NCI-H1105 treated with DMSO at 0.1 percent for 48 hours (cell line): ENCODE data around the gene NCKIPSD.
A peak's percentile ranks its signal among the peaks of the same experiment; 100 is the strongest.

ENCODE experiments used
- DNase-seq: peaks from one replicate; lab custom pipeline; 2025; lab: John Stamatoyannopoulos, UW

The NCKIPSD gene

GRCh38 chr3:48647714-48648113, 38.0 kb downstream of the NCKIPSD start:
- no peak for DNase-seq

- no peak for DNase-seq
Measured at GRCh38 chr3:48644898-48645760, 40.6 kb downstream of the NCKIPSD start.

- DNase-seq, result no peak
Measured at GRCh38 chr3:48642605-48643004, 43.1 kb downstream of the NCKIPSD start.

- no peak for DNase-seq
Measured at GRCh38 chr3:48641396-48641795, 44.3 kb downstream of the NCKIPSD start.

GRCh38 chr3:48639944-48640606, 45.6 kb downstream of the NCKIPSD start:
- DNase-seq, result no peak

GRCh38 chr3:48637305-48637704, 48.4 kb downstream of the NCKIPSD start:
- DNase-seq, result no peak

- DNase-seq, result no peak
Measured at GRCh38 chr3:48636149-48636655, 49.5 kb downstream of the NCKIPSD start.

GRCh38 chr3:48635222-48636021, 50.3 kb downstream of the NCKIPSD start, which contains the start of gene SLC26A6:
Gene SLC26A6 (minus strand): TSS chr3:48635461. CDS start chr3:48635393, 68 bp downstream.
- peak; percentile 76 for DNase-seq

- DNase-seq, result no peak
Measured at GRCh38 chr3:48634661-48635221, 51.0 kb downstream of the NCKIPSD start.

- DNase-seq, result no peak
Measured at GRCh38 chr3:48633743-48634142, 52.0 kb downstream of the NCKIPSD start.

- DNase-seq, result no peak
Measured at GRCh38 chr3:48633256-48633655, 52.5 kb downstream of the NCKIPSD start.

- DNase-seq, result no peak
Measured at GRCh38 chr3:48631516-48632448, 53.9 kb downstream of the NCKIPSD start.

GRCh38 chr3:48630833-48631232, 54.9 kb downstream of the NCKIPSD start:
- no peak for DNase-seq

GRCh38 chr3:48630407-48630806, 55.3 kb downstream of the NCKIPSD start:
- DNase-seq, result no peak

- no peak for DNase-seq
Measured at GRCh38 chr3:48629894-48630293, 55.8 kb downstream of the NCKIPSD start.

- no peak for DNase-seq
Measured at GRCh38 chr3:48628277-48629017, 57.3 kb downstream of the NCKIPSD start.

GRCh38 chr3:48625600-48625999, 60.1 kb downstream of the NCKIPSD start:
- DNase-seq, result no peak

- DNase-seq, result no peak
Measured at GRCh38 chr3:48624767-48625166, 60.9 kb downstream of the NCKIPSD start.

GRCh38 chr3:48623851-48624547, 61.7 kb downstream of the NCKIPSD start:
- peak; percentile 8 for DNase-seq
